Hematopoietic multipotent progenitor cell treated with erythropoietin and hydrocortisone succinate and interleukin-3 and kit ligand, for 4 days (in vitro differentiated cells): Measurements from ENCODE around the gene ZNF488.

ENCODE experiments used
- DNase-seq: peaks from one replicate; pipeline ENCODE4 v3.0.0-alpha.2; 2015

ZNF488 gene

GRCh38 chr10:47365431-47366180 is 18.5 kb downstream of the ZNF488 start:
- DNase-seq, result no peak

GRCh38 chr10:47364911-47365310 is 19.2 kb downstream of the ZNF488 start:
- no peak for DNase-seq

- DNase-seq, result no peak
Observed at GRCh38 chr10:47364366-47364765, 19.7 kb downstream of the ZNF488 start.

- no peak for DNase-seq
Observed at GRCh38 chr10:47363781-47364180, 20.3 kb downstream of the ZNF488 start.

DNA sequence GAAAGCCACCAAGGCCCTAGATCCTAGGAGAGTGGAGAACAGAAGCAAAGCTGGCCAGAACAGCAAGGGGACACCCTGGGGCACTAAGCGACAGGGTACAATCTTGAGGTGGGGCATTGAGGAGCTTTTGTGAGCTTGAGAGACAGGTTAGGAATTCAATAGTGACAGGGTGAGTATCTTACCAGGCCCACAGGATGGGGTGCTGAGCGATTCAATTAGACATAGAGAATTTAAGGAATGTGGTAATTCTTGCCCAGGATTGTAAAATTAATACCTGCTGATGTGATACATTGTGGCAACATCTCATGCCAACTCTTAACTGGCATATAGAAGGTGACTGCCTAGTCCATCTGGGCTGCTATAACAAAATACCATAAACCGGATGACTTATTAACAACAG is 21.9 kb downstream of the ZNF488 start:
- DNase-seq, result no peak

DNA sequence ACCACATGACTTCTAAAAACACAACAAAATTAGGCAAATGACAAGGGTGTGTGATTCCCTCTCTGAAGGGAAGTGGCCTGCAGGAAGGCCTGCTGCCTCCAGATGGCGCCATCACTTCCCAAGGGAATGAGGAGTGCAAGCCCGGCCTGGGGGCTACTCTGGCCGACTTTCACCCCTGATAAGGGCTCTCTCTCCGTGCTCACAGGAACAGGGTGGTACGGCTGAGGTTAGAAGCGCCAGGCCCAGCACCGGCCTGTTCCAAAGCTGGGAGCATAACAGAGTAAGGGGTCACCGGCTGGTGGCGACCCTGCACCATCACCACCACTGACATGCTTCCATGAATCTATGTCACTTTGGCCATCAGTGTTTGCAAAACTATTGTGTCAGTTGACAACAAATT is 22.8 kb downstream of the ZNF488 start:
- peak; percentile 67 for DNase-seq

- peak; percentile 9 for DNase-seq
Observed at GRCh38 chr10:47360419-47361040, 23.6 kb downstream of the ZNF488 start.

DNA sequence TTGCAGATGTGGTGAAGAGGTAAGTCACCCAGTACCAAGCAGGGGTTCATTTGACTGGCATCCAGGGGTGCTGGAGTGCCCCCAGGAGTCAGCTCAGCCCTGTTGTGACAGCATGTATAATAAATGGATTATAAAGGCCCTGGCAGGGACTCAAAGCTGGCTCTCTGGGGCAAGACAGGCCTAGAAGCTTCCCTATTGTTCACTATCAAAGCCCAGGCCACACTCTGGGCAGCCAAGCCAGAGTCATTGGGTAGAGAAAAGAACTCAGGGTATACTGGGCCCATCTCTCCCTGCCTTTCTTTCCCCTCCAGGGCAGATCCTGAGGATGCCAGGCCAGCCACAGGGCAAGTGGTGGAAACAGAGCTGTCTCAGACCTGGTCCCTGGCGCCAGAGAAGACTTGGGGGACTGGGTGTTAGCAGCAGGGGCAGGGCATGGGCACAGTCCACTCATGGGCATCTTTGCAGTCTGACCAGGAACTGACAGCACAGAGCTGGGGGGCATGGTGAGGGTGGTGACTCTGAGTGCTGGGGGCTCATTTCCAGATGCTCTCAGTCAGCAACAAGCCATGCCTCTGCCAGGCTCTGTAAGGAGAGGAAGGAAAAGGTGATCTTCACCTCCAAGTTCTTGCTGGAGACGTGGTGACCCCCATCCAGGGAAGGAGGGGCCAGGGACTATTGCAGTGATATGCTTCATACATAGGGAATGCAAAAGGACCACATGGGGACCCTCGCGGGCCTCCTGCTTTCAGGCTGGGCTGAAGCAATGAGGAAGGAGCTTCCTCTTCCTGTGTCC is 24.3 kb downstream of the ZNF488 start:
- no peak for DNase-seq

DNA sequence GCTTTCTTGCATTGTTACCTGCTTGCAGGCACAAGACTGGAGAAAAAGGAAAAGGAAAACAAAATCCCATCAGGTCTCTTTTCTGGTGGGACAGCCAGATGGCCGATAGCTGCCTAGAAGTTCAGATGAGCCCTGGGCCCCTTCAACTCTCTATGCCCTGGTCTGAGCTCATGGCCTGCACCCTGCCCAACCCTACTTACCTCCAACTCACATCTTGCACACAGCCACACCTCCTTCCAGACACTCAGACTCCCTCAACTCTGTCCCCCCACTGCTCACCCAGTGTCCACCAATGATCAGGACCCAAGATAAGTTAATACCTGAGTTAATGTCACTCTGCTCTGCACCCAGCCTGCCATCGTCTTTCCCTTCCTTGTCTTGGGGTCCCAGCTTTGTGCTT is 25.0 kb downstream of the ZNF488 start:
- DNase-seq, result no peak

- no peak for DNase-seq
Observed at GRCh38 chr10:47358457-47358856, 25.6 kb downstream of the ZNF488 start.

DNA sequence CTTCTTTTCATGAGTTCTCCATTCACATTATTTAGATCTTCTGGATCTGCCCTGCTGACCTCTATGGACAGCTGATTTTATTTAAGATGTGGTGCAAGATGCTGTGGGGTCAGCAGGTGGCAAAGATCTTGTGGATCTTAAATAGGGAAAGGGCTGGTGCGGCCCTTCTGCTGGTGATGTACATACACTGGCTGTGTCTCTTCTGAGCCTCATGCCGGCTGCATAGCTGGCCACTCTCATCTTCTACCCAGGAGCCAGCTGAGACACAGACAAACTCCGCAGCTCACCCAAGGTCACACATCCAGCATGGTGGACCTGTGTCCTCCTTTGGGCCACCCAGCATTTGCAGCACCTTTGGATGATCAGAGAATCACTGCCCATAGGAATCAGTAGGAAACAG is 26.2 kb downstream of the ZNF488 start:
- no peak for DNase-seq

GRCh38 chr10:47357131-47357582 is 26.9 kb downstream of the ZNF488 start:
- DNase-seq, result no peak

DNA sequence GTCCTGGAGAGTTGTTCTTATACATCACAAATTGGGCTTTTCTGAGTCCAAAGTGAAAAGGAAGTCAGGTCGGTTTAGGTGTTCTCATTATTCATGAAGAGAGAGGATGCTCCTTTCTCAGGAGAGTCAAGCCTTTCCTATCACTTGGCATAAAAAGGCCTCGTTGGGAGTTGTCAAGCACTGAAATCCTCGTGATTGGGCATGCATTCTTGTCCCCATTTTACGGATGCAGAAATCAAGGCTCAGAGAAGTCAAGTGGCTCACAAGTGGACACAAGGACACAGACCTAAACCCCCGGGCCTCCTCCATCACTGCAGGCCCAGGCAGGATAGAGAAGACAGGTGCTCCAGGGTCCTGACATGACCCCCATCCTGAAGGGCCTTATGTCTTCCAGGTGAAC is 27.4 kb downstream of the ZNF488 start:
- DNase-seq, result no peak

DNA sequence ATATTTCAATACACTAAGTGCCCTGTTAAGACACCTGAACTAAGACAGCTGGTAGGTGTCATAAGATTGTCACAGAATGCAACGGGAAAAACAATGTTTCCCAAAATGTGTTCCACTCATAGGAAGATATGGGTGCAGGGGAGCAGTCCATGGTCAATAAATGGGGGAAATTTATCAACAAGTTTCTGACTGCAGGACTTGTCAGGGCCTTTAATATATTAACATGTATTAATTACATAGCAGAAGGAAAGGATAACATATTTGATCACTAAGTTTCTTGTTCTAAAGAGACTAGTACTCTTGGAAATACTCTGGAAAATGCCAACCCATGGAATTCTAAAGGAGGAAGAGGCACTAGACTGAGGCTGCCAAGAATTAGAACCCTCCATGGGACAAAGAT is 29.2 kb downstream of the ZNF488 start:
- DNase-seq, result no peak

GRCh38 chr10:47354165-47354564 is 29.9 kb downstream of the ZNF488 start:
- no peak for DNase-seq

- no peak for DNase-seq
Observed at GRCh38 chr10:47353351-47353750, 30.7 kb downstream of the ZNF488 start.

GRCh38 chr10:47351899-47352815 is 31.9 kb downstream of the ZNF488 start:
- no peak for DNase-seq

DNA sequence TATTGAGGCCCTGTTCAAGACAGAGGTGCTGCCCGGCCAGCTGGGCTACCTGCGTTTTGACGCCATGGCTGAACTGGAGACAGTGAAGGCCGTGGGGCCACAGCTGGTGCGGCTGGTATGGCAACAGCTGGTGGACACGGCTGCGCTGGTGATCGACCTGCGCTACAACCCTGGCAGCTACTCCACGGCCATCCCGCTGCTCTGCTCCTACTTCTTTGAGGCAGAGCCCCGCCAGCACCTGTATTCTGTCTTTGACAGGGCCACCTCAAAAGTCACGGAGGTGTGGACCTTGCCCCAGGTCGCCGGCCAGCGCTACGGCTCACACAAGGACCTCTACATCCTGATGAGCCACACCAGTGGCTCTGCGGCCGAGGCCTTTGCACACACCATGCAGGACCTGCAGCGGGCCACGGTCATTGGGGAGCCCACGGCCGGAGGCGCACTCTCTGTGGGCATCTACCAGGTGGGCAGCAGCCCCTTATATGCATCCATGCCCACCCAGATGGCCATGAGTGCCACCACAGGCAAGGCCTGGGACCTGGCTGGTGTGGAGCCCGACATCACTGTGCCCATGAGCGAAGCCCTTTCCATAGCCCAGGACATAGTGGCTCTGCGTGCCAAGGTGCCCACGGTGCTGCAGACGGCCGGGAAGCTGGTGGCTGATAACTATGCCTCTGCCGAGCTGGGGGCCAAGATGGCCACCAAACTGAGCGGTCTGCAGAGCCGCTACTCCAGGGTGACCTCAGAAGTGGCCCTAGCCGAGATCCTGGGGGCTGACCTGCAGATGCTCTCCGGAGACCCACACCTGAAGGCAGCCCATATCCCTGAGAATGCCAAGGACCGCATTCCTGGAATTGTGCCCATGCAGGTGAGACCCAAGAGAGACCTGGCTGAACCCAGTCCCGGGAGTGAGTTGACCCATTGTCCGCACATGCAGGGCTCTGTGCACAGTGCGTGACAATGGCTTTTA is 33.1 kb downstream of the ZNF488 start:
- DNase-seq, result no peak

- DNase-seq, result no peak
Observed at GRCh38 chr10:47349941-47350371, 34.1 kb downstream of the ZNF488 start.

DNA sequence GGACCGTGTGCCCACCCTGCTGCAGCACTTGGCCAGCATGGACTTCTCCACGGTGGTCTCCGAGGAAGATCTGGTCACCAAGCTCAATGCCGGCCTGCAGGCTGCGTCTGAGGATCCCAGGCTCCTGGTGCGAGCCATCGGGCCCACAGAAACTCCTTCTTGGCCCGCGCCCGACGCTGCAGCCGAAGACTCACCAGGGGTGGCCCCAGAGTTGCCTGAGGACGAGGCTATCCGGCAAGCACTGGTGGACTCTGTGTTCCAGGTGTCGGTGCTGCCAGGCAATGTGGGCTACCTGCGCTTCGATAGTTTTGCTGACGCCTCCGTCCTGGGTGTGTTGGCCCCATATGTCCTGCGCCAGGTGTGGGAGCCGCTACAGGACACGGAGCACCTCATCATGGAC is 34.6 kb downstream of the ZNF488 start:
- no peak for DNase-seq
